Right atrium auricular region (tissue), 2 donors: ENCODE data around the gene CIAPIN1. TPM values are rescaled to one million over a fixed set of nuclear protein-coding genes. Genes with fewer than 3 reads are reported as not detected.
"Not testable (repeated sequence)": the region's sequence is repeated elsewhere in the genome, so short reads cannot be mapped to it uniquely, and the experiment has no call there.

ENCODE experiments used
- DNase-seq: peaks from one replicate; pipeline ENCODE4 v3.0.0-alpha.2; 2019; ENCODE audit warnings: low spot score
- H3K27ac ChIP-seq, 2 donors: fragments of 200-600 bp; sonication (generic); 1 replicate in 1 of 2; 2 replicates in 1 of 2; pipeline ENCODE4 v1.5.1; 2016 to 2019
- H3K27me3 ChIP-seq, 2 donors: fragments of 200-600 bp; sonication (generic); one replicate each; pipeline versions ENCODE4 v1.5.1 to v1.6.0; 2017 to 2019
- H3K36me3 ChIP-seq: fragments of 200-600 bp; sonication (generic); one replicate; pipeline ENCODE4 v1.5.1; 2016
- H3K4me1 ChIP-seq, 2 donors: fragments of 200-600 bp; sonication (generic); one replicate each; pipeline versions ENCODE4 v1.5.1 to v1.6.0; 2017 to 2019
- H3K4me3 ChIP-seq, 2 donors: fragments of 200-600 bp; sonication (generic); 1 replicate in 1 of 2; 2 replicates in 1 of 2; pipeline ENCODE4 v1.5.1; 2017 to 2019; ENCODE audit warnings: mild to moderate bottlenecking in 1 of 2, moderate library complexity in 1 of 2
- H3K9me3 ChIP-seq, 2 donors: fragments of 200-600 bp; sonication (generic); one replicate each; pipeline ENCODE4 v1.5.1; 2019
- total RNA-seq, 2 donors: library from RNA; depleted of rRNA; stranded (reverse); fragments of >200 nt; gene quantifications; one replicate each; pipeline ENCODE4 v1.1.0, GENCODE V29; 2016
- TF ChIP-seq, protein P1 (sequence below), 2 donors: fragments of 200-600 bp; sonication (generic); IDR thresholded peaks; one replicate each; pipeline ENCODE4 v1.5.1; 2019; ENCODE audit warnings: antibody characterized with exemption in 2 of 2

The CIAPIN1 gene
- total RNA-seq, 2 donors from 2014 or later: 33.0 to 34.4 TPM

DNA sequence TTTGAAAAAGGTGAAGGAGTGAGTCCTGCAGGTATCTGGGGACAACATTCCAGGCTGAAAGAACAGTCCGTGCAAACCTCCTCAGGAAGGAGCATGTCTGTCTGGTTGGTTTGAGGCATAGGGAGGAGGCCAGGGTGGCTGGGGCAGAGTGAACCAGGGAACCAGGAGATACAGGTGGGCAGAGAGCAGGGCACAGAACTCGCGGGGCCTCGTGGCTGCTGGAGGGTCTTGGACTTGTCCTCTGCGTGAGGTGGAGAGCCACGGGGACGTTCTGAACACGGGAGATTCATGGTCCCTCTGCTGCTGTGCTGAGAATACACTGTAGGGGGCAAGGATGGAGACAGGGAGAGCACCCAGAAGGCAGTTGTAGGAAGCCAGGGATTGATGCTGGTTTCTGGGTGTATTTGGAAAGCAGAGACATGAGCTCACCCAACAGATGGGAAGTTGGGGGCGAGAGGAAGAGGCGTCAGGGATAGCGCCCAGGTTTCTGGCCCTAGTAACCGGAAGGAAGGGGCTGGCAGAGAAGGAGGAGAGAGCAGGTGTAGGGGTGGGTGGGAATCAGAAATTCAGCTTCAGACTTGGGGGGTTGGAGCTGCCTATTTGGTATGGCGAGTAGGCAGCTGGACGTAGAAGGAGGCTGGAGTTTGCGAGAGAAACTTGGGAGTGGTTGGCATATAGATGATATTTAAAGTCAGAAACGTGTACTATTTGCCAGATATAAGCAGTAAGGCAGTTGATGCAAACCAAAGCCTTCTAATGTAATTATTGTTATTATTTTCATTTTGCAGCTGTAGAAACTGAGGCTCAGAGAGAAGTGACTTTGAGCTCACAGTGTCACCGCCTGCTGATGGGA lies 43.0 kb downstream of the CIAPIN1 start, which contains the start of gene CCL17:
TSS of gene CCL17 (plus strand) at position 803 of the 853 bp plus-strand sequence. CDS start 9,166 bp downstream, outside the sequence.
- H3K36me3 ChIP-seq: no peaks in the 10 kb centered on the region
- no peak for DNase-seq
- H3K27me3 ChIP-seq: no peaks in the 10 kb centered on the region
- H3K4me3 ChIP-seq: no peak within 1 kb of the TSS
- H3K4me1 ChIP-seq: peaks cover 0 to under 1% of the 10 kb centered on the region in 2 donors
- no peaks in the 10 kb centered on the region for H3K9me3 ChIP-seq
- no peak within 1 kb of the TSS for H3K27ac ChIP-seq
- TF ChIP-seq, protein P1, sequence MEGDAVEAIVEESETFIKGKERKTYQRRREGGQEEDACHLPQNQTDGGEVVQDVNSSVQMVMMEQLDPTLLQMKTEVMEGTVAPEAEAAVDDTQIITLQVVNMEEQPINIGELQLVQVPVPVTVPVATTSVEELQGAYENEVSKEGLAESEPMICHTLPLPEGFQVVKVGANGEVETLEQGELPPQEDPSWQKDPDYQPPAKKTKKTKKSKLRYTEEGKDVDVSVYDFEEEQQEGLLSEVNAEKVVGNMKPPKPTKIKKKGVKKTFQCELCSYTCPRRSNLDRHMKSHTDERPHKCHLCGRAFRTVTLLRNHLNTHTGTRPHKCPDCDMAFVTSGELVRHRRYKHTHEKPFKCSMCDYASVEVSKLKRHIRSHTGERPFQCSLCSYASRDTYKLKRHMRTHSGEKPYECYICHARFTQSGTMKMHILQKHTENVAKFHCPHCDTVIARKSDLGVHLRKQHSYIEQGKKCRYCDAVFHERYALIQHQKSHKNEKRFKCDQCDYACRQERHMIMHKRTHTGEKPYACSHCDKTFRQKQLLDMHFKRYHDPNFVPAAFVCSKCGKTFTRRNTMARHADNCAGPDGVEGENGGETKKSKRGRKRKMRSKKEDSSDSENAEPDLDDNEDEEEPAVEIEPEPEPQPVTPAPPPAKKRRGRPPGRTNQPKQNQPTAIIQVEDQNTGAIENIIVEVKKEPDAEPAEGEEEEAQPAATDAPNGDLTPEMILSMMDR (IDR thresholded peaks at IDR 0.05): no peak

DNA sequence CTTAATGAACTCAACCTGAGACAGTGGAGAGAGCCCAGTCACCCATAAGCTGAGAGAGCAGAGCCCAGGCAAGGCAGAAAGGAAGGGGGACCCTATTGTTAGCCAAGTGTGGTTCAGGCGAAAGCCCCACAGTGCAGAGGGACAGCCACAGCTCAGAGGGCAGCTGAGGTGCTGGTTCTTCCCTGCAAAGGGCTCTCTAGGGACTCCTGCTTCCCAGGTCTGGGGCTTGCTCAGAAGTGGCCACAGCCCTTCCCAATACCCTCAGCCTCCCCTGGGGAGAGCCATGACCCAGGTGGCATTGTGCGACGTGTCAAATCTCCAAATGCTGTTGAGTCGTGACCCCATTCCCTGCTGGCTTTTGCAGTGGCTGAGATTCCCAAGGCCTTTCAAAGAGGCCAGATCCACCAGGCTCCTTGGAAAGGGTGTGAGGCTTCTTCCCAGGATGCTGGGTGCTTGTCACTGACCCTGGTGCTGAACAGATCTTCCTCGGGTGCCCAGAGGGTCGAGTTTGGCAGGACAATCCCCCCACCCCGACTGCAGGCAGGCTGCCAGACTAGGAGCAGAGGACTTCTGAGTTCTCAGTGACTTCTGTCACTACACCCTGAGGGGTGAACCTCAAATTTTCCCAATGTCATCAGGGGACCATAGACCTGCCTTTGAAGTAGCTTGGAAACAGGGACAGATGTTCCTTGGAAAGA lies 45.1 kb downstream of the CIAPIN1 start:
- no peaks in the 10 kb centered on the region for H3K36me3 ChIP-seq
- TF ChIP-seq, protein P1 (IDR thresholded peaks at IDR 0.05): no peak

DNA sequence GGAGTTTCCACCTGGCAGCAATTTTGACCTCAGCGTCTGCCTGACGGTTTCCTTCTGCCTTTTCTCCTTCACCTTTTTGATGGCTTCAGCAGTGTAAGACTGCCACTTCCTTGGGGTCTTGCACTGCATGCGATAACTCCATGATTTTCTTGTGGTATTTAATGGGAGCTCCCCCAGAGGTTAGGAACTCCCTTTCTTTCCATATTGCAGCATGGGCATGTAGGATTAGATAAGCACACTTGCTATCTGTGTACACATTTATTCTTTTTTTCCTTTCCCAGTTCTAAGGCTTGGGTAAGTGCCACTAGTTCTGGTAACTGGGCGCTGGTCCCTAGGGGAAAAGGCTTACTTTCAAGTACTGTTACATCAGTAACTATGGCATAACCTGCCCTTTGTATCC lies 49.7 kb downstream of the CIAPIN1 start:
- not testable (repeated sequence) for H3K27me3 ChIP-seq, H3K4me1 ChIP-seq, H3K9me3 ChIP-seq, H3K4me3 ChIP-seq, DNase-seq, H3K27ac ChIP-seq, H3K36me3 ChIP-seq

More for the DNA sequence above, 45.1 kb downstream of the CIAPIN1 start:
- no peaks in the 10 kb centered on the region for H3K9me3 ChIP-seq
- no peak overlapping the region for H3K27ac ChIP-seq
- no peak for DNase-seq
- no peaks in the 10 kb centered on the region for H3K4me1 ChIP-seq
- no peaks in the 10 kb centered on the region for H3K27me3 ChIP-seq
- no peak overlapping the region for H3K4me3 ChIP-seq

DNA sequence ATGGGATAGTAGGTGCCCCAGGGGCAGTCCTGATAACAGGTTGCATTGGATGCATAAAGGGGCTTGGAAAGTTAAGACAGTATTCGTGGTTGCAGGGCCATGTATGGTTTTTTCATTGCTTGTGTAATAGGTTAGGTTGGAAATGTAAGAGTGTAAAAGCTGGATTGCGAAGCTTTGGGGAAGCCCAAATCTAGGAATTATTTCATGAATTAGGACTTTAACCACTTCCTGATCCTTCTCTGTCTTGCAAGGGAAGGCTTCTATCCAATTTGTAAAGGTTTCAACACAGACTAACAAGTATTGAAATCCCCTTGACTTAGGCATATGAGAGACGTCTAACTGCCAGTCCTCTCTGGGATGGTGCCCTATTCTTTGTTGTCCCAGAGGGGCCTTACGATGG lies 50.4 kb downstream of the CIAPIN1 start:
- H3K9me3 ChIP-seq: no peaks in the 10 kb centered on the region
- TF ChIP-seq, protein P1 (IDR thresholded peaks at IDR 0.05): no peak
- no peaks in the 10 kb centered on the region for H3K36me3 ChIP-seq
- H3K27me3 ChIP-seq: no peaks in the 10 kb centered on the region
- H3K27ac ChIP-seq: no peak overlapping the region
- DNase-seq: no peak
- no peaks in the 10 kb centered on the region for H3K4me1 ChIP-seq
- no peak overlapping the region for H3K4me3 ChIP-seq

DNA sequence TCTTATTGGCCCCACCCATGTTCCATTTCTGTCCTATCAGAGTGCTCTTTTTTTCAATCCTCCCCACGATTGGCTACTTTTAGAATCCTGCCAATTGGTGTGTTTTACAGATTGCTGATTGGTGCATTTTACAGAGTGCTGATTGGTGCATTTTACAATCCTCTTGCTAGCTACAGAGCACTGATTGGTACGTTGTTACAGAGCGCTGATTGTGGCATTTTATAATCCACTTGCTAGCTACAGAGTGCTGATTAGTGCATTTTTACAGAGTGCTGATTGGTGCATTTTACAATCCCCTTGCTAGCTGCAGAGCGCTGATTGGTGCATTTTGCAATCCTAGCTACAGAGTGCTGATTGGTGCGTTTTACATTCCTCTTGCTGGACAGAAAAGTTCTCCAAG lies 52.2 kb downstream of the CIAPIN1 start:
- H3K36me3 ChIP-seq: no peaks in the 10 kb centered on the region
- H3K4me3 ChIP-seq: no peak overlapping the region
- H3K9me3 ChIP-seq: no peaks in the 10 kb centered on the region
- DNase-seq: no peak
- no peak overlapping the region for H3K27ac ChIP-seq
- TF ChIP-seq, protein P1 (IDR thresholded peaks at IDR 0.05): no peak
- no peaks in the 10 kb centered on the region for H3K27me3 ChIP-seq
- peaks cover 0 to 10% of the 10 kb centered on the region in 2 donors for H3K4me1 ChIP-seq

DNA sequence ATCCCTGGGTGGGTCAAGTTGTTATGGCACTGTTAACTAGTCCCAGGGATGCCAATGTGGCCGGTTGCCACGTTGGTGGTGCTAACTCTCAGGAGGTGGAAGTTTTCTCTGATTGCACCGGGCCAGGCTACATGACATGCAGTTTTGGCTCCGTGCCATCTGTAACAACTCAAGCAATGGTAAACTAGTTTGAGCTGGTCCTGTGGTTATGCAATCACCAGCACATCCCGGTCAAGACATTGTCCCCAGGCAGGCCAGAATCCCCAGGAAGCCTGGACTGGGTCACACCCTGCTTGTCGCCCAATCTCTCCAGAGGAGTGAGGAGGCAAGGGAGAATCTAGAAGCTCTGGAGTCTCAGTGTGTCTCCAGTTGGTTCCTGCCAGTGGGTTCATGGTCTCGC lies 52.7 kb downstream of the CIAPIN1 start:
- no peak for DNase-seq
- TF ChIP-seq, protein P1 (IDR thresholded peaks at IDR 0.05): no peak
- H3K4me3 ChIP-seq: no peak overlapping the region
- no peak overlapping the region for H3K27ac ChIP-seq
- no peaks in the 10 kb centered on the region for H3K36me3 ChIP-seq
- peaks cover 0 to 10% of the 10 kb centered on the region in 2 donors for H3K4me1 ChIP-seq
- no peaks in the 10 kb centered on the region for H3K27me3 ChIP-seq
- H3K9me3 ChIP-seq: no peaks in the 10 kb centered on the region
